GM21381 (cell line): ENCODE results near the gene EIPR1.
"Not testable (repeated sequence)": the region's sequence is repeated elsewhere in the genome, so short reads cannot be mapped to it uniquely, and the experiment has no call there.

Source experiments
- ATAC-seq: cut with Tn5 transposase; IDR thresholded peaks from one replicate; pipeline ENCODE4 v1.9.1; 2021; ENCODE audit warnings: mild to moderate bottlenecking, moderate library complexity; ENCODE audit not compliant: unreplicated experiment

Gene EIPR1

GRCh38 chr2:3182848-3183247 lies 194.8 kb downstream of the EIPR1 start:
- no peak for ATAC-seq

- ATAC-seq, result no peak
Observed at GRCh38 chr2:3181416-3182010, 196.1 kb downstream of the EIPR1 start.

GRCh38 chr2:3180909-3181221 lies 196.8 kb downstream of the EIPR1 start:
- ATAC-seq, result not testable (repeated sequence)

GRCh38 chr2:3180082-3180908 lies 197.3 kb downstream of the EIPR1 start:
- no peak for ATAC-seq

GRCh38 chr2:3179626-3180025 lies 198.0 kb downstream of the EIPR1 start:
- ATAC-seq, result no peak

- ATAC-seq, result no peak
Observed at GRCh38 chr2:3179208-3179607, 198.4 kb downstream of the EIPR1 start.

GRCh38 chr2:3178578-3179031 lies 199.0 kb downstream of the EIPR1 start:
- ATAC-seq, result no peak

- ATAC-seq, result no peak
Observed at GRCh38 chr2:3177891-3178577, 199.6 kb downstream of the EIPR1 start.

- ATAC-seq, result no peak
Observed at GRCh38 chr2:3176869-3177255, 200.8 kb downstream of the EIPR1 start.

- ATAC-seq, result no peak
Observed at GRCh38 chr2:3176071-3176868, 201.3 kb downstream of the EIPR1 start.

- ATAC-seq, result no peak
Observed at GRCh38 chr2:3175568-3175955, 202.1 kb downstream of the EIPR1 start.

GRCh38 chr2:3174626-3175567 lies 202.7 kb downstream of the EIPR1 start:
- ATAC-seq, result no peak

GRCh38 chr2:3173031-3173430 lies 204.6 kb downstream of the EIPR1 start:
- ATAC-seq, result no peak

- ATAC-seq, result no peak
Observed at GRCh38 chr2:3172265-3172935, 205.2 kb downstream of the EIPR1 start.

- ATAC-seq, result no peak
Observed at GRCh38 chr2:3171564-3172264, 205.9 kb downstream of the EIPR1 start.

GRCh38 chr2:3170792-3171455 lies 206.7 kb downstream of the EIPR1 start:
- no peak for ATAC-seq

- no peak for ATAC-seq
Observed at GRCh38 chr2:3169106-3169870, 208.3 kb downstream of the EIPR1 start.
